HG03103 (cell line): Measurements from ENCODE around the gene ORAI3.
A peak's percentile ranks its signal among the peaks of the same experiment; 100 is the strongest.

Experiments
- ATAC-seq: cut with Tn5 transposase; IDR thresholded peaks from one replicate; pipeline ENCODE4 v1.9.1; 2021; ENCODE audit warnings: low read depth; ENCODE audit not compliant: unreplicated experiment

The ORAI3 gene

GRCh38 chr16:30946671-30947540 lies 2.0 kb upstream of the ORAI3 start:
- ATAC-seq: no peak

- no peak for ATAC-seq
Observed at GRCh38 chr16:30947541-30947858, 1.4 kb upstream of the ORAI3 start.

GRCh38 chr16:30947859-30948666 lies 805 bp upstream of the ORAI3 start:
- ATAC-seq: peak; percentile 5

- ATAC-seq: peak; percentile 51
Observed at GRCh38 chr16:30949650-30950515, 1.0 kb downstream of the ORAI3 start.

- no peak for ATAC-seq
Observed at GRCh38 chr16:30950516-30951065, 1.7 kb downstream of the ORAI3 start.

- ATAC-seq: no peak
Observed at GRCh38 chr16:30951193-30951592, 2.3 kb downstream of the ORAI3 start.

- no peak for ATAC-seq
Observed at GRCh38 chr16:30951750-30952149, 2.9 kb downstream of the ORAI3 start.

GRCh38 chr16:30953111-30953510 lies 4.2 kb downstream of the ORAI3 start:
- ATAC-seq: no peak

GRCh38 chr16:30953511-30954124 lies 4.8 kb downstream of the ORAI3 start:
- no peak for ATAC-seq

- ATAC-seq: no peak
Observed at GRCh38 chr16:30954993-30955392, 6.1 kb downstream of the ORAI3 start.

GRCh38 chr16:30956601-30957455 lies 8.0 kb downstream of the ORAI3 start:
- ATAC-seq: peak; percentile 46

- ATAC-seq: peak; percentile 49
Observed at GRCh38 chr16:30957456-30958174, 8.7 kb downstream of the ORAI3 start, which contains the start of gene SETD1A. Gene SETD1A, plus strand, starts transcription at chr16:30957754. Its CDS starts 978 bp downstream, at chr16:30958732.

GRCh38 chr16:30958175-30959079 lies 9.6 kb downstream of the ORAI3 start:
- ATAC-seq: peak; percentile 25

- no peak for ATAC-seq
Observed at GRCh38 chr16:30961384-30961783, 12.5 kb downstream of the ORAI3 start.

GRCh38 chr16:30963925-30964511 lies 15.2 kb downstream of the ORAI3 start:
- ATAC-seq: no peak

GRCh38 chr16:30964574-30965226 lies 15.8 kb downstream of the ORAI3 start:
- ATAC-seq: no peak

- ATAC-seq: no peak
Observed at GRCh38 chr16:30965436-30965835, 16.6 kb downstream of the ORAI3 start.
